Stimulated activated CD8-positive, alpha-beta memory T cell treated with anti-CD3 and anti-CD28 coated beads, Interleukin-15, amount 100 ng/mL, for 4 hours (primary cell): ENCODE results near the gene MAPT.

Experiments used
- DNase-seq, 2 donors: peaks; one replicate each; pipeline ENCODE4 v3.0.0-alpha.2; 2020; ENCODE audit warnings: low read depth in 2 of 2

The MAPT gene

GRCh38 chr17:46053911-46054534 is 159.7 kb downstream of the MAPT start:
- no peak for DNase-seq

GRCh38 chr17:46056800-46057304 is 162.5 kb downstream of the MAPT start:
- no peak for DNase-seq

GRCh38 chr17:46057366-46057765 is 163.0 kb downstream of the MAPT start:
- DNase-seq, result no peak

- no peak for DNase-seq
Measured at GRCh38 chr17:46059486-46059885, 165.1 kb downstream of the MAPT start.

- DNase-seq, result no peak
Measured at GRCh38 chr17:46060461-46060860, 166.1 kb downstream of the MAPT start.

GRCh38 chr17:46061435-46061834 is 167.1 kb downstream of the MAPT start:
- no peak for DNase-seq

GRCh38 chr17:46063241-46063640 is 168.9 kb downstream of the MAPT start:
- no peak for DNase-seq

- no peak for DNase-seq
Measured at GRCh38 chr17:46064460-46064859, 170.1 kb downstream of the MAPT start.

GRCh38 chr17:46071796-46072195 is 177.4 kb downstream of the MAPT start:
- DNase-seq, result no peak

GRCh38 chr17:46072998-46073397 is 178.6 kb downstream of the MAPT start:
- no peak for DNase-seq

- DNase-seq, result no peak
Measured at GRCh38 chr17:46074540-46074939, 180.2 kb downstream of the MAPT start.
